PC-9 (cell line): Measurements from ENCODE around the gene CBLL1. TPM values are rescaled to one million over a fixed set of nuclear protein-coding genes. Genes with fewer than 3 reads are reported as not detected.
A peak's percentile ranks its signal among the peaks of the same experiment; 100 is the strongest.

Source experiments
- BruUV-seq: library from RNA; stranded (reverse); fragments of 400-500 nt; replicated peaks from 2 replicates; lab custom pipeline; 2021; lab: Mats Ljungman, UMichigan
- CTCF ChIA-PET: fragments of 300-600 bp; sonication (Branson Sonifier 250); formaldehyde crosslinking; loops from one replicate; lab custom pipeline; 2022; ENCODE audit warnings: antibody characterized with exemption; lab: Charles Lee
- POLR2A ChIA-PET: fragments of 300-600 bp; sonication (Branson Sonifier 250); formaldehyde crosslinking; loops from one replicate; lab custom pipeline; 2022; ENCODE audit warnings: antibody characterized with exemption; ENCODE audit not compliant: unreplicated experiment; lab: Charles Lee
- DNase-seq, 2 experiments: peaks; one replicate each; pipeline versions ENCODE4 v3.0.0 to v3.0.0-alpha.2; 2015 to 2022; ENCODE audit warnings: mixed read lengths in 1 of 2
- H2AFZ ChIP-seq: fragments of 200-600 bp; sonication (generic); 2 replicates; pipeline ENCODE4 v1.8.1; 2017; ENCODE audit warnings: antibody characterized with exemption
- H3F3A ChIP-seq: fragments of 200-600 bp; sonication (generic); 2 replicates; pipeline ENCODE4 v1.8.1; 2017; ENCODE audit warnings: antibody characterized with exemption, mild to moderate bottlenecking, low read depth; ENCODE audit not compliant: insufficient read depth
- H3K27ac ChIP-seq: fragments of 200-600 bp; sonication (generic); 2 replicates; pipeline ENCODE4 v1.6.1; 2016; ENCODE audit warnings: mixed run types
- H3K27me3 ChIP-seq: fragments of 200-600 bp; sonication (generic); 2 replicates; pipeline ENCODE4 v1.6.1; 2016; ENCODE audit warnings: low read depth, mixed run types; ENCODE audit not compliant: insufficient read depth
- H3K36me3 ChIP-seq: fragments of 200-600 bp; sonication (generic); 2 replicates; pipeline ENCODE4 v1.6.1; 2016; ENCODE audit warnings: low read depth, mixed run types
- H3K4me1 ChIP-seq: fragments of 200-600 bp; sonication (generic); replicated peaks from 2 replicates; pipeline ENCODE4 v1.6.1; 2016; ENCODE audit warnings: mixed run types; ENCODE audit not compliant: insufficient read depth
- H3K4me2 ChIP-seq: fragments of 200-600 bp; sonication (generic); 2 replicates; pipeline ENCODE4 v1.6.1; 2017; ENCODE audit warnings: mixed run types
- H3K4me3 ChIP-seq: fragments of 200-600 bp; sonication (generic); 2 replicates; pipeline ENCODE4 v1.6.1; 2016; ENCODE audit warnings: mixed run types
- H3K79me2 ChIP-seq: fragments of 200-600 bp; sonication (generic); 2 replicates; pipeline ENCODE4 v1.6.1; 2017; ENCODE audit warnings: low read depth, mixed run types
- H3K9me2 ChIP-seq: fragments of 200-600 bp; sonication (generic); 2 replicates; pipeline ENCODE4 v1.8.1; 2017; ENCODE audit warnings: mild to moderate bottlenecking; ENCODE audit not compliant: insufficient read depth
- H3K9me3 ChIP-seq: fragments of 200-600 bp; sonication (generic); 2 replicates; pipeline ENCODE4 v1.8.1; 2016; ENCODE audit warnings: low read depth; ENCODE audit not compliant: insufficient read depth
- H4K20me1 ChIP-seq: fragments of 200-600 bp; sonication (generic); 2 replicates; pipeline ENCODE4 v1.8.1; 2017; ENCODE audit not compliant: insufficient read depth
- CTCF ChIP-seq: fragments of 200-600 bp; sonication (generic); conservative IDR thresholded peaks from 2 replicates; pipeline ENCODE4 v1.6.1; 2017; ENCODE audit warnings: mixed run types, antibody characterized with exemption, mild to moderate bottlenecking, moderate library complexity
- EZH2 ChIP-seq: fragments of 200-600 bp; sonication (generic); IDR thresholded peaks from 2 replicates; pipeline ENCODE4 v1.8.0; 2017; ENCODE audit warnings: antibody characterized with exemption, low read depth
- intact Hi-C: fragments of 100-400 bp; cut with micrococcal nuclease; formaldehyde crosslinking; loops from one replicate; pipeline ENCODE4 v1.10.0; 2022; ENCODE audit not compliant: unreplicated experiment
- total RNA-seq: library from RNA; stranded (reverse); gene quantifications from 2 replicates; pipeline ENCODE4 v1.2.3, GENCODE V29; 2021

Gene CBLL1
- total RNA-seq, 1 experiment from 2014 or later: 31.3 TPM

DNA sequence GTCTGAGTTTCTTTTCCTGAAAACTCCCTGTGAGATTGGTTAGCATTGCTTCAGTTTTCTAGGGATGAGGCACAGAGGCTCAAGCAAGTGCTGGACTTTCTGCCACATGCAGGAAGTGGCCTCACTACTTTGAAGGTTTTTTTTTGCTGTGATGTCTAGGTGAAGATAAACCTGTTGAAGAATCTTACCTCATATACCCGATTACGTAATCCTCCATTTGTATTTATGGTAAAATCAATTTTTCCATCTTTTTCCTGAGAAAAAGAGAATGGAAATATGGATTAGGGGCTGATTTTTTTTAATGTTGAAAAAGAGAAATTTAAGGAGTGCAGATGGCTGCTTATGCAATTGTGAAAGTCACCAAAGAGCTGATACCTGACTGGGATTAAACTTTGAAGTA lies 23.4 kb downstream of the CBLL1 start:
- H3K4me2 ChIP-seq: no peak overlapping the region
- no peaks in the 10 kb centered on the region for H3K79me2 ChIP-seq
- CTCF ChIA-PET: interaction anchor here (0.7 to 0.8 kb wide), 2 partner anchors 107 to 465 kb away, joined by 4 read pairs; no protein-coding TSS in a partner anchor
- no peaks in the 10 kb centered on the region for H3K4me1 ChIP-seq
- DNase-seq: no peak
- no peaks in the 10 kb centered on the region for H3K36me3 ChIP-seq
- no peak for TF ChIP-seq EZH2
- no peak for TF ChIP-seq CTCF
- H3F3A ChIP-seq: no peaks in the 10 kb centered on the region; the same call in 1 of the 2 replicates
- no peak overlapping the region for H2AFZ ChIP-seq
- no TSS peak for BruUV-seq
- H4K20me1 ChIP-seq: no peaks in the 10 kb centered on the region
- no peak overlapping the region for H3K4me3 ChIP-seq
- POLR2A ChIA-PET: no interaction called here
- intact Hi-C loops: no loop called here
- no peak overlapping the region for H3K27ac ChIP-seq
- H3K9me2 ChIP-seq: 0 out of 2 replicates have a peak, but pooled peaks cover 3% of the 10 kb centered on the region
- H3K27me3 ChIP-seq: no peaks in the 10 kb centered on the region
- no peaks in the 10 kb centered on the region for H3K9me3 ChIP-seq

DNA sequence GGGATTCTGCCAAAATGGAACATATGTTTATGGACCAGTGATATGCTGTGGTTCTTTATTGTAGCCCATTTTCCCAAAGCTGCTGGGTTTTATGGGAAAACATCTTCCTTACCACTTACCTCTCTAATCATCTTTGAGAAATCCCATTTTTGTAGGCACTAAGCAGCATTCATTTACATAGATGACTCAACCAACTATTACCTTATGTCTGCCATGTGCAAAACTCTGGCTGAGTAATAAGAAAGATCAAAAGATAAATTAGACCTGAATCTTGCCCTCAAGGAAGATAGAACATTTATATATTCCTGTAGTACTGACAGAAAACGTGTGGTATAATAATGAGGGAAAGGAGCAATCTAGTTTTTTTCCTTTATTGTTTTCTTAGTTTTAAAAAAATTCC lies 24.3 kb downstream of the CBLL1 start:
- Histone ChIP-seq H3F3A (no peaks in the 10 kb centered on the region; the same call in 1 of the 2 replicates), H3K4me1 (no peaks in the 10 kb centered on the region), H3K9me3 (no peaks in the 10 kb centered on the region), H3K9me2 (0 out of 2 replicates have a peak, but pooled peaks cover 3% of the 10 kb centered on the region), H3K27ac (no peak overlapping the region), H3K27me3 (no peaks in the 10 kb centered on the region), H3K36me3 (no peaks in the 10 kb centered on the region), H3K4me3 (no peak overlapping the region), H3K4me2 (no peak overlapping the region), H3K79me2 (no peaks in the 10 kb centered on the region), H4K20me1 (no peaks in the 10 kb centered on the region), H2AFZ (no peak overlapping the region)
- CTCF ChIA-PET: interaction anchor here (0.7 kb wide), 1 partner anchor 107 kb away, joined by 4 read pairs; no protein-coding TSS in a partner anchor
- DNase-seq: peak in 1 of 2 experiments; percentile 47
- POLR2A ChIA-PET: no interaction called here
- intact Hi-C loops: no loop called here
- BruUV-seq: no TSS peak
- TF ChIP-seq CTCF: no peak
- no peak for TF ChIP-seq EZH2

DNA sequence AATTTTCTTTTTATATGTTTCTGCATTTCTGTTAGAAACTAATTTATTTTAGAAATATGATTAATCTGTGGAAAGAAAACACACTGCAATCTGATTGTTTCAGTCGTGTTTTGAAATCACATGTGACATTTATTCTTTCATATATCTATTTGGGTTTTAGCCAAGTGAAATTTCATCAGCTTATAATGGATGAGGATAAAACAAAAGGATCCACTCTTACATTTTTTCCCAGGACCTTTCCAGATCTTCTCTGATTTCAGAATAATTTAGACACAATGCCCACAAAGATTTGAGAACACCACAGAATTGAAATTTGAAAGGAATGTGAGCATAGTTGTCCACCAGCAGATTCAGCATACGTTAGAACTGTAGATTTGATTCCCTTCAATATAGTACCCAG lies 29.1 kb downstream of the CBLL1 start:
- BruUV-seq: no TSS peak
- TF ChIP-seq EZH2: no peak
- no peak for TF ChIP-seq CTCF
- H3K36me3 ChIP-seq: no peaks in the 10 kb centered on the region
- ChIA-PET CTCF (no interaction called here), POLR2A (no interaction called here)
- H3K27ac ChIP-seq: no peak overlapping the region
- H3K4me1 ChIP-seq: no peaks in the 10 kb centered on the region
- no peaks in the 10 kb centered on the region for H3K79me2 ChIP-seq
- H3K4me3 ChIP-seq: no peak overlapping the region
- no peak overlapping the region for H3K4me2 ChIP-seq
- no peak overlapping the region for H2AFZ ChIP-seq
- no peaks in the 10 kb centered on the region for H3K27me3 ChIP-seq
- H4K20me1 ChIP-seq: no peaks in the 10 kb centered on the region
- H3F3A ChIP-seq: no peaks in the 10 kb centered on the region
- H3K9me2 ChIP-seq: no peaks in the 10 kb centered on the region
- H3K9me3 ChIP-seq: no peaks in the 10 kb centered on the region
- DNase-seq: no peak
- intact Hi-C loops: no loop called here
